Memory B cell (primary cell): ENCODE measurements around the gene HECA.
"Not testable (repeated sequence)": the region's sequence is repeated elsewhere in the genome, so short reads cannot be mapped to it uniquely, and the experiment has no call there.

Source experiments
- ATAC-seq: fragments of 150-1000 bp; cut with Tn5 transposase; 2 replicates; pipeline ENCODE4 v1.10.0; 2021; ENCODE audit warnings: low read depth, mild to moderate bottlenecking, moderate library complexity
- DNase-seq, 2 donors: peaks; one replicate each; pipeline ENCODE4 v3.0.0; 2022; ENCODE audit warnings: low spot score in 2 of 2
- H3K27ac Mint-ChIP-seq: one replicate; pipeline ENCODE4 v1.8.0; 2022; ENCODE audit warnings: mild to moderate bottlenecking, moderate library complexity, mixed read lengths
- H3K27me3 Mint-ChIP-seq: one replicate; pipeline ENCODE4 v1.8.0; 2022; ENCODE audit warnings: mixed read lengths
- H3K36me3 Mint-ChIP-seq: one replicate; pipeline ENCODE4 v1.8.0; 2022; ENCODE audit warnings: mild to moderate bottlenecking, mixed read lengths
- H3K4me1 Mint-ChIP-seq: one replicate; pipeline ENCODE4 v1.8.0; 2022; ENCODE audit warnings: mixed read lengths
- H3K4me3 Mint-ChIP-seq: one replicate; pipeline ENCODE4 v1.8.0; 2022; ENCODE audit warnings: mild to moderate bottlenecking, moderate library complexity, mixed read lengths
- H3K9me3 Mint-ChIP-seq: one replicate; pipeline ENCODE4 v1.8.0; 2022; ENCODE audit warnings: mixed read lengths

The HECA gene

DNA sequence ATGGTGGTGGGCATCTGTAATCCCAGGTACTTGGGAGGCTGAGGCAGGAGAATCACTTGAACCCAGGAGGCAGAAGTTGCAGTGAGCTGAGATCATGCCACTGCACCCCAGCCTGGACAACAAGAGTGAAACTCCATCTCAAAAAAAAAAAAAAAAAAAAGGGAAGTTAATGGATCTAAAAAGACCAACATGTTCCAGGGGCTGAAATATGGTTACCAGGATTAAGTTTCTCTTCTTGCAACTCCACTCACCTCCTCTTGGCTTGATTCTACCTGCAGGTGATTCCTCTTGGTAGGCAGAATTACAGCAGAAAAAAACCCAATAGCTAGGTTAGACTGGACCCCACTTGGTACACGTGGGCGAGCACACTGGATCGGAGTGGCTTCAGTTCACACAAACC lies 93.5 kb downstream of the HECA start:
- not testable (repeated sequence) for H3K27ac Mint-ChIP-seq, H3K4me1 Mint-ChIP-seq, H3K36me3 Mint-ChIP-seq, H3K4me3 Mint-ChIP-seq, H3K9me3 Mint-ChIP-seq, ATAC-seq, DNase-seq, H3K27me3 Mint-ChIP-seq
